ENCODE measurements around the gene TARS3. TPM values are rescaled to one million over a fixed set of nuclear protein-coding genes. Genes with fewer than 3 reads are reported as not detected.

The TARS3 gene
- total RNA-seq, 4 donors from 2014 or later: 7.7 to 36.3 (median 19.9) TPM

GRCh38 chr15:101619615-101619865, 104.7 kb downstream of the TARS3 start:
- Histone ChIP-seq H3K27ac (no peak overlapping the region), H3K4me1 (peaks cover 0 to 12% (median 2%) of the 10 kb centered on the region in 4 donors), H3K9me3 (no peaks in the 10 kb centered on the region), H3K4me3 (no peak overlapping the region), H3K27me3 (no peaks in the 10 kb centered on the region), H3K36me3 (no peaks in the 10 kb centered on the region)
- no peak for TF ChIP-seq CTCF (IDR thresholded peaks at IDR 0.05)
- no peak for DNase-seq

DNA sequence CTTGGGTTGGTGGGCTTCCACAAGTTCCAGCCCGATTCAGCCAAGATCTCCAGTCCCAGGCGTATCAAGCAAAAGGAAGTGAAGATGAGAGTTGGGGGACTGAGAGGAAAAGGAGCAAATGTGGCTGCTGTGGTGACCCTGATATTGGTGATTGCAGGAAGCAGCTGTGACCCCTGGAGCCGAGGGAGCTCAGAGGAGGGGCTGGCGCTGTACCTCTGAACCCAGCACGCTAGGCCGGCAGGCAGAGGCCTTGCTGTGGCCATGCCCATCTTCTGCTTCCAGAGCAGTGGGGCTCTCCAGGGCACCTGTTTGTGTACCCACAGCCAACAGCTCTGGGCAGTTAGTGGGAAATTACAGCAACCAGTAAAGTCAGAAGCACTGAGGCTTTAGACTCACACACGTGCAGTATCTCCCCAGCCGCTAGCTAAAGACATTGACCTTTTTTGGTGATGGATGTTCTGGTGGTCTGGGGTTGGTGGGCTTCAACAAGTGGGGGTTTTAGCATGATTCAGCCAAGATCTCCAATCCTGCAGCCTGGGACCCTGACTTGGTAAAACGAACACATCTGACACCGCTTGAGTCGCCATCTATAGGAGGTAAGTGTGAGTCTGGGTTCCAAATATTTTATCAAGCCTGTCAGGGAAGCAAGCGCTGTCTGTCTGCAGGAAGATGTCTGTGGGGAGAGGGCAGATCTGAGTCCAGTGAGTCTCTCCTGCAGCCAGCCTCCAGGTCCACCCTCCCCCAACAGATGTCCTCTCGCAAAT, 105.2 kb downstream of the TARS3 start:
- no peaks in the 10 kb centered on the region for H3K9me3 ChIP-seq
- no peak for TF ChIP-seq POLR2A (IDR thresholded peaks at IDR 0.05)
- TF ChIP-seq CTCF (IDR thresholded peaks at IDR 0.05): no peak
- no peak for DNase-seq
- H3K4me3 ChIP-seq: no peak overlapping the region
- no peak overlapping the region for H3K27ac ChIP-seq
- H3K27me3 ChIP-seq: no peaks in the 10 kb centered on the region
- H3K36me3 ChIP-seq: no peaks in the 10 kb centered on the region
- peaks cover 0 to 13% (median 2%) of the 10 kb centered on the region in 4 donors for H3K4me1 ChIP-seq

GRCh38 chr15:101618076-101618475, 106.2 kb downstream of the TARS3 start:
- H3K4me3 ChIP-seq: no peak overlapping the region
- no peak for DNase-seq
- TF ChIP-seq POLR2A (IDR thresholded peaks at IDR 0.05): no peak
- TF ChIP-seq CTCF (IDR thresholded peaks at IDR 0.05): no peak
- peaks cover 0 to 23% (median 2%) of the 10 kb centered on the region in 4 donors for H3K4me1 ChIP-seq
- no peak overlapping the region for H3K27ac ChIP-seq
- no peaks in the 10 kb centered on the region for H3K27me3 ChIP-seq
- H3K9me3 ChIP-seq: no peaks in the 10 kb centered on the region
- no peaks in the 10 kb centered on the region for H3K36me3 ChIP-seq

GRCh38 chr15:101617390-101617965, 106.8 kb downstream of the TARS3 start:
- H3K4me3 ChIP-seq: no peak overlapping the region
- H3K27me3 ChIP-seq: no peaks in the 10 kb centered on the region
- no peak for DNase-seq
- H3K27ac ChIP-seq: no peak overlapping the region
- H3K9me3 ChIP-seq: no peaks in the 10 kb centered on the region
- peaks cover 0 to 28% (median 2%) of the 10 kb centered on the region in 4 donors for H3K4me1 ChIP-seq
- TF ChIP-seq POLR2A (IDR thresholded peaks at IDR 0.05) (no peak), CTCF (IDR thresholded peaks at IDR 0.05) (no peak)
- no peaks in the 10 kb centered on the region for H3K36me3 ChIP-seq

GRCh38 chr15:101615986-101616848, 108.1 kb downstream of the TARS3 start:
- H3K36me3 ChIP-seq: no peaks in the 10 kb centered on the region
- H3K27me3 ChIP-seq: no peaks in the 10 kb centered on the region
- H3K9me3 ChIP-seq: no peaks in the 10 kb centered on the region
- no peak overlapping the region for H3K27ac ChIP-seq
- peaks cover 0 to 28% (median 2%) of the 10 kb centered on the region in 4 donors for H3K4me1 ChIP-seq
- DNase-seq: no peak
- no peak overlapping the region for H3K4me3 ChIP-seq
- TF ChIP-seq CTCF (IDR thresholded peaks at IDR 0.05): no peak
- no peak for TF ChIP-seq POLR2A (IDR thresholded peaks at IDR 0.05)

Measured in Peyer's patch (tissue), 4 donors.